Mucosa of gallbladder (tissue), 1 donor: Measurements from ENCODE around the gene PLAAT5. TPM values are rescaled to one million over a fixed set of nuclear protein-coding genes. Genes with fewer than 3 reads are reported as not detected.
"Not testable (repeated sequence)": the region's sequence is repeated elsewhere in the genome, so short reads cannot be mapped to it uniquely, and the experiment has no call there.

Experiments used
- DNase-seq: peaks from one replicate; pipeline ENCODE4 v3.0.0-alpha.2; 2020; ENCODE audit warnings: low spot score
- total RNA-seq: library from RNA; stranded (reverse); gene quantifications from one replicate; pipeline ENCODE4 v1.2.1, GENCODE V29; 2021
- donor health status: DM: no; HTN: no; CAD: no.

The PLAAT5 gene
- total RNA-seq, 1 donor from 2014 or later: 1.7 TPM

GRCh38 chr11:63485777-63486176 is 5.2 kb downstream of the PLAAT5 start:
- DNase-seq: no peak

- DNase-seq: no peak
Observed at GRCh38 chr11:63480039-63480438, 10.9 kb downstream of the PLAAT5 start.

GRCh38 chr11:63478896-63479295 is 12.1 kb downstream of the PLAAT5 start:
- DNase-seq: peak; percentile 60

GRCh38 chr11:63476618-63477017 is 14.3 kb downstream of the PLAAT5 start:
- DNase-seq: no peak

GRCh38 chr11:63472372-63472771 is 18.6 kb downstream of the PLAAT5 start:
- no peak for DNase-seq

- no peak for DNase-seq
Observed at GRCh38 chr11:63470311-63470710, 20.7 kb downstream of the PLAAT5 start.

- DNase-seq: no peak
Observed at GRCh38 chr11:63462137-63462536, 28.8 kb downstream of the PLAAT5 start.

GRCh38 chr11:63459586-63459985 is 31.4 kb downstream of the PLAAT5 start:
- no peak for DNase-seq

- no peak for DNase-seq
Observed at GRCh38 chr11:63448646-63449045, 42.3 kb downstream of the PLAAT5 start.

- DNase-seq: no peak
Observed at GRCh38 chr11:63445720-63446119, 45.2 kb downstream of the PLAAT5 start.

GRCh38 chr11:63445118-63445517 is 45.8 kb downstream of the PLAAT5 start:
- no peak for DNase-seq

GRCh38 chr11:63444160-63444559 is 46.8 kb downstream of the PLAAT5 start:
- DNase-seq: no peak

- DNase-seq: no peak
Observed at GRCh38 chr11:63443714-63444113, 47.3 kb downstream of the PLAAT5 start.

- DNase-seq: not testable (repeated sequence)
Observed at GRCh38 chr11:63435831-63436230, 55.1 kb downstream of the PLAAT5 start.

GRCh38 chr11:63435351-63435750 is 55.6 kb downstream of the PLAAT5 start:
- not testable (repeated sequence) for DNase-seq

GRCh38 chr11:63430731-63431130 is 60.2 kb downstream of the PLAAT5 start:
- not testable (repeated sequence) for DNase-seq

GRCh38 chr11:63427971-63428508 is 62.9 kb downstream of the PLAAT5 start:
- DNase-seq: no peak

GRCh38 chr11:63417174-63417852 is 73.7 kb downstream of the PLAAT5 start:
- no peak for DNase-seq

Other genes starting within 250 kb of the PLAAT5 start
- 2.0 TPM for gene SLC22A25, start 247.6 kb downstream of the PLAAT5 start, total RNA-seq
- gene SLC22A9, start 121.4 kb downstream of the PLAAT5 start, total RNA-seq: 0.72 TPM
- 0.26 TPM for gene LGALS12, start 14.9 kb upstream of the PLAAT5 start, total RNA-seq
- gene PLAAT4, start 45.6 kb upstream of the PLAAT5 start, total RNA-seq: 87.0 TPM
- gene PLAAT2, start 72.2 kb upstream of the PLAAT5 start, total RNA-seq: 2.1 TPM
- 91.8 TPM for gene PLAAT3, start 123.3 kb upstream of the PLAAT5 start, total RNA-seq
- gene ATL3, start 180.2 kb upstream of the PLAAT5 start, total RNA-seq: 59.4 TPM
- 107 TPM for gene RTN3, start 190.3 kb upstream of the PLAAT5 start, total RNA-seq